ENCODE results near the gene KLF9.

- TF ChIP-seq EZH2phosphoT487 (IDR thresholded peaks at IDR 0.05; ENCODE audit: insufficient read depth, low read depth) (no peak), EZH2 (IDR thresholded peaks at IDR 0.05; ENCODE audit: insufficient read depth, poor library complexity, severe bottlenecking) (no peak)
Measured at GRCh38 chr9:70415476-70415875, 1.0 kb upstream of the KLF9 start.

All from GM23248 (cell line).